ENCODE results near the gene NNMT.

The NNMT gene

GRCh38 chr11:114281388-114281956 lies 14.7 kb upstream of the NNMT start:
- FAIRE-seq (no peak), DNase-seq (ENCODE audit: extremely low spot score, insufficient read length, low read depth) (no peak)

- no peak for FAIRE-seq
- DNase-seq (ENCODE audit: extremely low spot score, insufficient read length, low read depth): no peak
These were observed 13.7 kb upstream of the NNMT start for GRCh38 chr11:114282488-114282887.

- DNase-seq (ENCODE audit: extremely low spot score, insufficient read length, low read depth) (no peak), FAIRE-seq (no peak)
These were observed 12.8 kb upstream of the NNMT start for GRCh38 chr11:114283422-114283821.

GRCh38 chr11:114284021-114284420 lies 12.2 kb upstream of the NNMT start:
- FAIRE-seq (no peak), DNase-seq (ENCODE audit: extremely low spot score, insufficient read length, low read depth) (no peak)

GRCh38 chr11:114284914-114285313 lies 11.3 kb upstream of the NNMT start:
- FAIRE-seq: no peak
- no peak for DNase-seq (ENCODE audit: extremely low spot score, insufficient read length, low read depth)

GRCh38 chr11:114285599-114285998 lies 10.6 kb upstream of the NNMT start:
- DNase-seq (ENCODE audit: extremely low spot score, insufficient read length, low read depth): no peak
- FAIRE-seq: no peak

- no peak for DNase-seq (ENCODE audit: extremely low spot score, insufficient read length, low read depth)
- FAIRE-seq: no peak
These were observed 10.0 kb upstream of the NNMT start for GRCh38 chr11:114286229-114286628.

GRCh38 chr11:114287154-114287553 lies 9.0 kb upstream of the NNMT start:
- DNase-seq (ENCODE audit: extremely low spot score, insufficient read length, low read depth) (no peak), FAIRE-seq (no peak)

GRCh38 chr11:114288136-114288535 lies 8.1 kb upstream of the NNMT start:
- no peak for FAIRE-seq
- DNase-seq (ENCODE audit: extremely low spot score, insufficient read length, low read depth): no peak

- DNase-seq (ENCODE audit: extremely low spot score, insufficient read length, low read depth) (no peak), FAIRE-seq (no peak)
These were observed 6.4 kb upstream of the NNMT start for GRCh38 chr11:114289779-114290178.

GRCh38 chr11:114290503-114291235 lies 5.5 kb upstream of the NNMT start:
- no peak for FAIRE-seq
- no peak for DNase-seq (ENCODE audit: extremely low spot score, insufficient read length, low read depth)

GRCh38 chr11:114291381-114291780 lies 4.8 kb upstream of the NNMT start:
- DNase-seq (ENCODE audit: extremely low spot score, insufficient read length, low read depth): no peak
- no peak for FAIRE-seq

- no peak for FAIRE-seq
- DNase-seq (ENCODE audit: extremely low spot score, insufficient read length, low read depth): no peak
These were observed 4.1 kb upstream of the NNMT start for GRCh38 chr11:114291842-114292680.

GRCh38 chr11:114293201-114293711 lies 2.9 kb upstream of the NNMT start:
- DNase-seq (ENCODE audit: extremely low spot score, insufficient read length, low read depth) (no peak), FAIRE-seq (no peak)

GRCh38 chr11:114296605-114297372 lies 590 bp downstream of the NNMT start:
- DNase-seq (ENCODE audit: extremely low spot score, insufficient read length, low read depth): no peak
- no peak for FAIRE-seq

GRCh38 chr11:114297806-114298709 lies 1.9 kb downstream of the NNMT start:
- FAIRE-seq (no peak), DNase-seq (ENCODE audit: extremely low spot score, insufficient read length, low read depth) (no peak)

- FAIRE-seq: no peak
- DNase-seq (ENCODE audit: extremely low spot score, insufficient read length, low read depth): no peak
These were observed 2.5 kb downstream of the NNMT start for GRCh38 chr11:114298710-114299109.

- FAIRE-seq: no peak
- no peak for DNase-seq (ENCODE audit: extremely low spot score, insufficient read length, low read depth)
These were observed 4.9 kb downstream of the NNMT start for GRCh38 chr11:114301088-114301487.

- no peak for DNase-seq (ENCODE audit: extremely low spot score, insufficient read length, low read depth)
- no peak for FAIRE-seq
These were observed 5.7 kb downstream of the NNMT start for GRCh38 chr11:114301927-114302326.

Measured in GM18507 (cell line).